Stomach (tissue), 9 donors: ENCODE data around the gene KIF13A. TPM values are rescaled to one million over a fixed set of nuclear protein-coding genes. Genes with fewer than 3 reads are reported as not detected.

Experiments used
- DNase-seq, 2 donors: peaks; one replicate each; pipeline versions ENCODE4 v3.0.0 to v3.0.0-alpha.2; 2013 to 2019
- H3K27ac ChIP-seq, 5 donors: fragments of 200-600 bp in 4 of 5; sonication (generic) in 4 of 5; one replicate each; pipeline ENCODE4 v1.5.1; 2013 to 2019; ENCODE audit warnings: mild to moderate bottlenecking in 1 of 5, moderate library complexity in 1 of 5
- H3K27me3 ChIP-seq, 3 donors: fragments of 200-600 bp; sonication (generic); one replicate each; pipeline ENCODE4 v1.5.1; 2017 to 2019; ENCODE audit warnings: mixed run types in 1 of 3
- H3K36me3 ChIP-seq, 4 donors: fragments of 200-600 bp; sonication (generic); 1 replicate in 3 of 4; 2 replicates in 1 of 4; pipeline ENCODE4 v1.5.1; 2016 to 2019
- H3K4me1 ChIP-seq, 4 donors: fragments of 200-600 bp; sonication (generic); one replicate each; pipeline ENCODE4 v1.5.1; 2016 to 2019
- H3K4me3 ChIP-seq, 4 donors: fragments of 200-600 bp; sonication (generic) in 3 of 4; one replicate each; pipeline ENCODE4 v1.5.1; 2016 to 2019; ENCODE audit warnings: mild to moderate bottlenecking in 1 of 4
- H3K9me3 ChIP-seq, 4 donors: fragments of 200-600 bp; sonication (generic); one replicate each; pipeline ENCODE4 v1.5.1; 2016 to 2019
- CTCF ChIP-seq, 7 experiments: fragments of 450-650 bp in 4 of 7; fragments of 200-600 bp in 3 of 7; sonication (generic) in 3 of 7; IDR thresholded peaks; one replicate each; pipeline ENCODE4 v1.5.1; 2016 to 2019; ENCODE audit warnings: antibody characterized with exemption in 7 of 7, control low read depth in 2 of 7, mild to moderate bottlenecking in 1 of 7
- EP300 ChIP-seq: sonication (generic); formaldehyde crosslinking; IDR thresholded peaks from one replicate; pipeline ENCODE4 v1.6.1; 2017; ENCODE audit warnings: antibody characterized with exemption
- POLR2A ChIP-seq, 4 donors: fragments of 450-650 bp; IDR thresholded peaks; one replicate each; pipeline ENCODE4 v1.6.1; 2016; ENCODE audit warnings: antibody characterized with exemption in 4 of 4, control low read depth in 2 of 4, mild to moderate bottlenecking in 1 of 4, moderate library complexity in 1 of 4
- POLR2AphosphoS5 ChIP-seq, 3 donors: sonication (generic); formaldehyde crosslinking; IDR thresholded peaks; one replicate each; pipeline ENCODE4 v1.6.1; 2016; ENCODE audit warnings: antibody characterized with exemption in 3 of 3
- WGBS, 5 donors: extraction: QIAGEN DNeasy Blood & Tissue Kit in 3 of 5; methylation state at CpG; one replicate each; pipeline versions ENCODE4 v1.1.5 to v1.1.7; 2013 to 2018; 5-methylcytosine and 5-hydroxymethylcytosine counted together
- intact Hi-C: fragments of 100-400 bp; cut with DNase I; formaldehyde crosslinking; loops from one replicate; pipeline ENCODE4 v1.15.1; 2023; ENCODE audit warnings: low total_unique reads
- polyA plus RNA-seq, 3 donors: library from polyadenylated mRNA; stranded (reverse); fragments of 200-250 nt; gene quantifications; one replicate each; pipeline ENCODE4 v1.2.3, GENCODE V29; 2013
- total RNA-seq, 5 donors: library from RNA; depleted of rRNA; stranded (reverse); fragments of >200 nt; gene quantifications; one replicate each; pipeline versions ENCODE4 v1.1.0 to v1.2.3, GENCODE V29; 2014 to 2016
- donor health status: healthy with polysubstance abuse.
- donor health status: Bipolar disorder and iron deficiency.
- donor health status: healthy.

The KIF13A gene
- total and polyA plus RNA-seq, 8 donors, result 9.2 to 60.6 (median 23.6) TPM

GRCh38 chr6:17938901-17939300, 48.5 kb downstream of the KIF13A start:
- WGBS, 5 donors, result 86 to 97% (median 93%) methylated on average over 2 of the region's 2 CpGs
- H3K4me3 ChIP-seq, result no peak overlapping the region
- intact Hi-C loops, result no loop called here

GRCh38 chr6:17935188-17936149, 52.0 kb downstream of the KIF13A start:
- Histone ChIP-seq H3K27me3 (no peaks in the 10 kb centered on the region), H3K4me1 (peaks cover 19 to 55% (median 40%) of the 10 kb centered on the region in 4 donors), H3K9me3 (no peaks in the 10 kb centered on the region), H3K36me3 (no peaks in the 10 kb centered on the region), H3K4me3 (no peak overlapping the region), H3K27ac (no peak overlapping the region)
- no peak for TF ChIP-seq EP300
- TF ChIP-seq POLR2A (IDR thresholded peaks at IDR 0.05), result no peak
- TF ChIP-seq POLR2AphosphoS5 (IDR thresholded peaks at IDR 0.05), result no peak
- no peak for TF ChIP-seq CTCF (IDR thresholded peaks at IDR 0.05)
- 59 to 65% (median 64%) methylated on average over 5 of the region's 5 CpGs for WGBS, 5 donors
- no peak for DNase-seq
- intact Hi-C loops, result no loop called here

More at GRCh38 chr6:17938901-17939300, 48.5 kb downstream of the KIF13A start:
- H3K4me1 ChIP-seq, result peaks cover 0 to 23% (median 10%) of the 10 kb centered on the region in 4 donors
- H3K9me3 ChIP-seq, result no peaks in the 10 kb centered on the region
- no peaks in the 10 kb centered on the region for H3K36me3 ChIP-seq
- DNase-seq, result no peak
- no peak for TF ChIP-seq CTCF (IDR thresholded peaks at IDR 0.05)
- TF ChIP-seq POLR2AphosphoS5 (IDR thresholded peaks at IDR 0.05), result no peak
- TF ChIP-seq POLR2A (IDR thresholded peaks at IDR 0.05), result no peak
- TF ChIP-seq EP300, result no peak
- H3K27me3 ChIP-seq, result no peaks in the 10 kb centered on the region
- no peak overlapping the region for H3K27ac ChIP-seq

GRCh38 chr6:17933716-17934115, 53.7 kb downstream of the KIF13A start:
- no peaks in the 10 kb centered on the region for H3K27me3 ChIP-seq
- TF ChIP-seq CTCF (IDR thresholded peaks at IDR 0.05), result no peak
- TF ChIP-seq POLR2A (IDR thresholded peaks at IDR 0.05), result no peak
- TF ChIP-seq POLR2AphosphoS5 (IDR thresholded peaks at IDR 0.05), result no peak
- no peak for TF ChIP-seq EP300
- no peaks in the 10 kb centered on the region for H3K9me3 ChIP-seq
- H3K4me1 ChIP-seq, result peaks cover 19 to 73% (median 54%) of the 10 kb centered on the region in 4 donors
- H3K36me3 ChIP-seq, result no peaks in the 10 kb centered on the region
- no peak overlapping the region for H3K4me3 ChIP-seq
- intact Hi-C loops, result no loop called here
- peak overlapping the region in 1 of 5 donors; percentile 79 for H3K27ac ChIP-seq
- WGBS, 5 donors, result 38 to 56% (median 48%) methylated on average over 4 of the region's 4 CpGs
- peak in 1 of 2 donors; percentile 48 for DNase-seq

- 8 to 24% (median 11%) methylated on average over 5 of the region's 5 CpGs for WGBS, 5 donors
- intact Hi-C loops, result no loop called here
- peaks cover 19 to 86% (median 61%) of the 10 kb centered on the region in 4 donors for H3K4me1 ChIP-seq
These were observed 55.0 kb downstream of the KIF13A start for GRCh38 chr6:17932330-17932852.

More at GRCh38 chr6:17932330-17932852, 55.0 kb downstream of the KIF13A start:
- Histone ChIP-seq H3K27ac (peak overlapping the region in 4 of 5 donors; percentile 26 to 79 (median 64)), H3K9me3 (no peaks in the 10 kb centered on the region), H3K36me3 (no peaks in the 10 kb centered on the region), H3K4me3 (no peak overlapping the region), H3K27me3 (no peaks in the 10 kb centered on the region)
- peak in 1 of 2 donors; percentile 82 for DNase-seq
- TF ChIP-seq POLR2A (IDR thresholded peaks at IDR 0.05) (no peak), CTCF (IDR thresholded peaks at IDR 0.05) (no peak), POLR2AphosphoS5 (IDR thresholded peaks at IDR 0.05) (peak in 1 of 3 donors; percentile 67), EP300 (no peak)
